Amniotic stem cell (primary cell): ENCODE data around the gene EPB41L2.
"Not testable (repeated sequence)": the region's sequence is repeated elsewhere in the genome, so short reads cannot be mapped to it uniquely, and the experiment has no call there.

Experiments
- DNase-seq: peaks from one replicate; lab custom pipeline; 2025; lab: John Stamatoyannopoulos, UW

The EPB41L2 gene

DNA sequence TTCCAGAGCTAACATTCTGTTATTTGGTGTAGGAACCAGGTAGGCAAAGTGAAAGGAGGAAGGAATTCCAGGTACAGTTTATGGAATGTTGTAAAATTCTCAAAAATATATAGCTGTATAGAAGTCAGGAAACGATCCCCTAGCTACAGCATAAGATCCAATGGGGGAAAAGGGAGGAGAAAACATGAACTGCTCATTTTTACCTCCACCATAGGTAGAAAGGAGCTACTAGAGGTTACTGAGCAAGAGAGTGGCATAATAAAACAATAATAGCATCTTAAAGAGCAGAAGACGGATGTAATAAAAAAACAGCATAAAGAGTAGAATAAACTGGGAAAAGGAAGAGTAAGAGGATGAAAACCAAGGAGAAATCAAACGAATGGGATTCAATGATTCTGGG, 26.9 kb downstream of the EPB41L2 start:
- no peak for DNase-seq

- DNase-seq, result no peak
Measured at GRCh38 chr6:131035582-131035981, 27.5 kb downstream of the EPB41L2 start.

DNA sequence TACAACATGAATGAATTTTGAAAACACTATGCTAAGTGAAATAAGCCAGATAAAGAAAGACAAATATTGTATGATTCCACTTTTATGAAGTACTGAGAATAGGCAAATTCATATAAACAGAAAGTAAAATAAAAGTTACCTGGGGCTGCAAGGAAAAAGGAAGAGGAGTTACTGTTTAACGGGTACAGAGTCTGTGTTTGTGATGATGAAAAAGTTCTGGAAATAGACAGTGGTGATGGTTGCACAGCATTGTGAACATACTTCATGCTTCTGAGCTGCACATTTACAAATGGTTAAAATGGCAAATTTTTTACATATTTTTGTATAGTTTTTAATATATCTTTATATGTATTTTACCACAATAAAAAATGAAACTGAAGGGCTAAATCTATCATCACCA, 29.4 kb downstream of the EPB41L2 start:
- no peak for DNase-seq

- DNase-seq, result peak; percentile 13
Measured at GRCh38 chr6:131029626-131030297, 33.3 kb downstream of the EPB41L2 start.

GRCh38 chr6:131027326-131027725, 35.7 kb downstream of the EPB41L2 start:
- no peak for DNase-seq

- no peak for DNase-seq
Measured at GRCh38 chr6:131026243-131026642, 36.8 kb downstream of the EPB41L2 start.

- no peak for DNase-seq
Measured at GRCh38 chr6:131024565-131024964, 38.5 kb downstream of the EPB41L2 start.

DNA sequence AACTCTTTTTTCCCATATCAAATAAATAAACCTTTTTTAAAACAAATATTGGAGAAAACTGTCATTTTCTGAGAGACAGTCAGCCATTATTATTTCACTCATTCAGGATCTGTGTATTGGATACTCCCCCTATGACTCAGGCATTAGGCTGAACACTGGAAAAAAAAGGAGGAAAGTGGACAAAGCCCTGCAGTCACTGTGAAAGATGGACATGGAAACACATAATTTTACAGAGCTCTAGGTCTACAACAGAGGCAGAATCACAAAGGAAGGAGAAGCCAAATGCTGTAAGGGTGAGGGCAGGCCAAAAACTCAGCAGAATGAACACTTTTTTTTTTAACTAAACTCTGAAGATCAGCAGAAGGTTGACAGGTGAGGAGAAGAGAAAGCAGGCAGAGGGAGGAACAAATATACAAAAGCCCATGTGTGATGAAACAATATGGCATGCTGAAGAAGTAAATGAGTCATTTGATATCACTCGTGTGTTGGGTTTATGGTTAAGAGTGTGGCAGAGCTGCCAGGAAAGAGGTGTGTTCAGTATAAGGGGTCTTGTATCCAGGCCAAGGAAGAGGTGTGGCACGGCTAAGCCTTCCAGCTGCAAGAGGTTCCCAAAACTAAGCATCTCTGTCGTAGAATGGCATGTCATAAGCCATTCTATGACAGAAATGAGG, 39.1 kb downstream of the EPB41L2 start:
- DNase-seq, result no peak

- no peak for DNase-seq
Measured at GRCh38 chr6:131022691-131023090, 40.4 kb downstream of the EPB41L2 start.

- DNase-seq, result no peak
Measured at GRCh38 chr6:131017962-131018361, 45.1 kb downstream of the EPB41L2 start.

DNA sequence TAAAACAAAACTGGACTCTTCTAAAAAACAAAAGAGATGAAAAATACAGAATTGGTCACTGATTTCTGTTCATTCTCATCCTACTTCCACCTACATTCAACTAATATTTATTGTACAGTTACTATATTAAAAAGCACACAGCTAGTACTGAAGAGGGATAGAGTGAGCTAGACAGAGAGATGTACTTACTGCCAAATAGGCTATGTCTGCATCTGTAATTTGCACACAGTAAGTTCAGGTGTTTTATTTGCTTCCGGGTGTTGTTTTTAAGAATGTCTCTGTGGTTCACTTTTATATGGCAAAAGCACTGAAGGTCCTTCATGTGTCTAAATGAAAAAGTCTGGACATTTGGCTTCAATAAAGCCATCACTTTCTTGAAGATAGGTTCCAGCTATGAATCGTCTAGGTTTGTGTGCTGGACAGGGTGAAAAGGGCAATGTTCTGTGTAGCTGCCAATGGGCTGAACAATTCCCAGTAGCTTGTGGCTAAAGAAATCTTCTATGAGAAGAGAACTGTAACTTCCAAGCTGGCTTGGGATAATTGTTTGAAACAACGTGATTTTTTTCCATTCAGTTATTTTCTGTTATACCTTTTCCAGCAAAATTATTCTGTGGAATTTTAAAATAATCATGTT, 47.3 kb downstream of the EPB41L2 start:
- DNase-seq, result no peak

- DNase-seq, result no peak
Measured at GRCh38 chr6:131015025-131015591, 47.9 kb downstream of the EPB41L2 start.

DNA sequence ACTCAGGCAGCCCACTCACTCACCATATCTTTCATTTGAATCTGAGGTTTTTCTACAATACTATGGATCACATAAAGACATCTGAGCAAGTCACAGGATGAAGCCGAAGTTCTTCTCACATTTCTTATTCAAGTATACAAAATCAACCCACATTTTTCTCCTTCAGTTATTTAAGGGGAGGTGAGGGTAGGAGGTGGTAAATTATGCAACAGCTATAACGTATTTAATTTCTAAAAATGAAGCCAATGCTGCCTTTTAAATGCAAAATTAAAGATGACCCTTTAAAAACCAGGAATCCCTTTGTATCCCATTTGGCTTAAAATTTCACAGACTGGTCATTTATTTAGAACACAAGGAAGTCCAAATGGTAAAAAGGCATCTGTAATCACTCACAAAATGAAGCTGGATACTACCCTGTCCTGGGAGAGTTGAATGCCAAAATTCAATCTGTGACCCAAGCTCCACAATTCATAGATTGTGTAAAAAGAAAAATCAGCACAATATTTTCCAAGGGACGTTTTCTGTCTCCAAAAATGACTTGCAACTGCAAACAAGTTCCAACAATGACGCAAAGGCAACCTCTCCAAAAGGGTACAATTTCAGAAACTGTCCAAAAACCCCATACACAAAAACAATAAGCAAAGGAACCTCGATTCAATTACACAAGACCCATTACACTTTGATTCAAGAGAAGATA, 48.8 kb downstream of the EPB41L2 start:
- DNase-seq, result no peak

GRCh38 chr6:131013495-131013894, 49.5 kb downstream of the EPB41L2 start:
- peak; percentile 37 for DNase-seq

DNA sequence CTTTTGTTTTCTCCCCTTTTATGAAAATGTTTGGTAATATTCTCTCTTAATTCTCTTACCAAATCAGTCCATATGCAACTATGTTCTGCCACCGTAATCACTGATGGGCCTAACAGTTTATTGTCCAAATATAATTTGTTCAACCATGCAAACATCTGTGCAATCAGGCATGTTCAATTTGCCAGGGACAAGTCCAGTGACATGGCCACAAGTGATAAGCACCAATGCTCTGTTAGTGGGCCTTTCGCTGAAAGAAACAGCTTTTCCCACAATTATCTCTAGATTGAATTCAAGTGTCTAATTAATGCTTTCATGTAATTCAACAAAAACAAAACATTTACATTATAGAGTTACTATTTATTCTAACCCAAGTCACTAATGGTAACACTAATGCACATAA, 53.3 kb downstream of the EPB41L2 start:
- DNase-seq, result no peak

- not testable (repeated sequence) for DNase-seq
Measured at GRCh38 chr6:131008965-131009364, 54.1 kb downstream of the EPB41L2 start.

GRCh38 chr6:131007964-131008363, 55.1 kb downstream of the EPB41L2 start:
- DNase-seq, result not testable (repeated sequence)

DNA sequence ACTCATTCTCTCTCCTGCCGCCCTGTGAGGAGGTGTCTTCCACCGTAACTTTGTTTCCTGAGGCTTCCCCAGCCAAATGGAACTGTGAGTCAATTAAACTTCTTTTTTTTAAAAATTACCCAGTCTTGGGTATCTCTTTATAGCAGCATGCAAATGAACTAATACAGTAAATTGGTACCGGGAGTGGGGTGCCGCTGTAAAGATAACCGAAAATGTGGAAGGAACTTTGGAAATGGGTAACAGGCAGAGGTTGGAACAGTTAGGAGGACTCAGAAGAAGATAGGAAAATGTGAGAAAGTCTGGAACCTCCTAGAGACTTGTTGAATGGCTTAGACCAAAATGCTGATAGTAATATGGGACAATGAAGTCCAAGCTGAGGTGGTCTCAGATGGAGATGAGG, 55.8 kb downstream of the EPB41L2 start:
- DNase-seq, result no peak

GRCh38 chr6:131005439-131006016, 57.5 kb downstream of the EPB41L2 start:
- no peak for DNase-seq

DNA sequence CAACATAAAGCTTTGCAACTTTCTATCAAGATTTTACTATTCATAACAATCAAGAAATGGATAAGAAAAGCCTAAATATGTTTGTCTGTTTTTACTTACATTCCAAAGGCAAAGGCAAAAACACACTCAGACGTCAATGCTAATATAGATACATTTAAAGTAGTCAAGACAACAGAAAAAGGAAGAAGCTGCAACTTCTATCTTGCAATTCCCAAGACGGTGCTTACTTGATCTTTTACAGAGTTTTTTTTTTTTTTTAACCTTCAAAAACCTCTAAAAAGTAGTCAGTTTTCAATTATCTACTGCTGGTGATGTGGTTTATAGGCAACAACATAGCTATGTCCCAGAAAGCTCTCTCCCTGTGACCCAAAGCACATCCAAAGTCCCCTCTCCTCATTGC, 58.1 kb downstream of the EPB41L2 start:
- DNase-seq, result no peak

DNA sequence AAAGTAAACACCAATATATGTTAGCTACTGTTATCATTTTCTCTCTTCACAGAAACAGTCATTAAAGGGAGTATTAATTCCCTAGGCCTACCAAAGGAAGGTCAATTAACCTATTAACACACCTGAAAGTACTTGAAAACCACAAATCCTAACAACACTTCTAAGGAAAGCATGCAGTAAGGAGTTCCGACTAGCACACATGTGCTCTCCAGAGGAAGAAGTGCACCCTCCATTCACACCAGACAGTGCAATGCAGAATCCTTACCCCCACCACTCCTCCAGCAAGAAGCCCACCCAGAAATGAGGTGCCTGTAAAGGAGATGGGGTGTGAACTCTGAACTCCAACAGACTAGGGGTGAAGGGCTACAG, 58.7 kb downstream of the EPB41L2 start:
- no peak for DNase-seq
